GM23338 (cell line): Measurements from ENCODE around the gene FNDC3A. TPM values are rescaled to one million over a fixed set of nuclear protein-coding genes. Genes with fewer than 3 reads are reported as not detected.

Source experiments
- ATAC-seq: fragments of 200-7000 bp; cut with Tn5 transposase; 3 replicates; pipeline ENCODE4 v1.9.1; 2020
- DNase-seq: peaks from one replicate; pipeline ENCODE4 v3.0.0-alpha.2; 2015; ENCODE audit warnings: low spot score
- H2AFZ ChIP-seq: fragments of 200-600 bp; sonication (generic); 2 replicates; pipeline ENCODE4 v1.8.0; 2016; ENCODE audit warnings: antibody characterized with exemption, mild to moderate bottlenecking, moderate library complexity
- H3F3A ChIP-seq: fragments of 200-600 bp; sonication (generic); replicated peaks from 2 replicates; pipeline ENCODE4 v1.8.0; 2017; ENCODE audit warnings: antibody characterized with exemption, mixed run types, low read depth
- H3K27ac ChIP-seq: fragments of 200-600 bp; sonication (generic); 2 replicates; pipeline ENCODE4 v1.6.1; 2016; ENCODE audit warnings: low read depth
- H3K27me3 ChIP-seq: fragments of 200-600 bp; sonication (generic); 2 replicates; pipeline ENCODE4 v1.8.0; 2016; ENCODE audit warnings: mild to moderate bottlenecking, mixed run types, moderate library complexity; ENCODE audit not compliant: insufficient read depth
- H3K36me3 ChIP-seq: fragments of 200-600 bp; sonication (generic); 2 replicates; pipeline ENCODE4 v1.8.0; 2016; ENCODE audit warnings: mild to moderate bottlenecking; ENCODE audit not compliant: insufficient read depth
- H3K4me1 ChIP-seq: fragments of 200-600 bp; sonication (generic); 2 replicates; pipeline ENCODE4 v1.8.0; 2016; ENCODE audit warnings: mild to moderate bottlenecking, moderate library complexity; ENCODE audit not compliant: insufficient read depth
- H3K4me2 ChIP-seq: fragments of 200-600 bp; sonication (generic); 2 replicates; pipeline ENCODE4 v1.7.1; 2017; ENCODE audit warnings: mixed run types
- H3K4me3 ChIP-seq: fragments of 200-600 bp; sonication (generic); 2 replicates; pipeline ENCODE4 v1.6.1; 2016; ENCODE audit warnings: mixed run types
- H3K79me2 ChIP-seq: fragments of 200-600 bp; sonication (generic); replicated peaks from 2 replicates; pipeline ENCODE4 v1.8.0; 2017; ENCODE audit warnings: mild to moderate bottlenecking; ENCODE audit not compliant: insufficient read depth
- H3K9me2 ChIP-seq: fragments of 200-600 bp; sonication (generic); 2 replicates; pipeline ENCODE4 v1.8.0; 2017; ENCODE audit not compliant: insufficient read depth
- H4K20me1 ChIP-seq: fragments of 200-600 bp; sonication (generic); replicated peaks from 2 replicates; pipeline ENCODE4 v1.8.0; 2017; ENCODE audit warnings: mild to moderate bottlenecking; ENCODE audit not compliant: insufficient read depth
- H3K27ac Mint-ChIP-seq: 2 replicates; pipeline ENCODE4 v1.8.0; 2020; ENCODE audit warnings: inconsistent platforms, mild to moderate bottlenecking, moderate library complexity, mixed read lengths
- H3K27me3 Mint-ChIP-seq: 3 replicates; pipeline ENCODE4 v1.8.0; 2022; ENCODE audit warnings: low read depth, mild to moderate bottlenecking, moderate library complexity, mixed read lengths, inconsistent platforms; ENCODE audit not compliant: insufficient read depth, poor library complexity
- H3K36me3 Mint-ChIP-seq: 3 replicates; pipeline ENCODE4 v1.8.0; 2021; ENCODE audit warnings: low read depth, mild to moderate bottlenecking, inconsistent platforms, moderate library complexity, mixed read lengths
- H3K4me1 Mint-ChIP-seq: 3 replicates; pipeline ENCODE4 v1.8.0; 2020; ENCODE audit warnings: mild to moderate bottlenecking, inconsistent platforms, mixed read lengths
- H3K4me3 Mint-ChIP-seq: 3 replicates; pipeline ENCODE4 v1.8.0; 2021; ENCODE audit warnings: moderate library complexity, mild to moderate bottlenecking, inconsistent platforms, mixed read lengths
- H3K9me3 Mint-ChIP-seq: 3 replicates; pipeline ENCODE4 v1.8.0; 2020; ENCODE audit warnings: moderate library complexity, mild to moderate bottlenecking, inconsistent platforms, mixed read lengths
- CREB1 ChIP-seq: fragments of 250-450 bp; sonication (Bioruptor Pico); IDR thresholded peaks from 2 replicates; pipeline ENCODE4 v1.5.0; 2020; ENCODE audit warnings: low read depth, mild to moderate bottlenecking, moderate library complexity
- EZH2 ChIP-seq: fragments of 200-600 bp; sonication (generic); IDR thresholded peaks from one replicate; pipeline ENCODE4 v1.8.0; 2017; ENCODE audit warnings: antibody characterized with exemption, mild to moderate bottlenecking, low read depth; ENCODE audit not compliant: unreplicated experiment
- EZH2phosphoT487 ChIP-seq: fragments of 200-600 bp; sonication (generic); IDR thresholded peaks from one replicate; pipeline ENCODE4 v1.8.1; 2018; ENCODE audit warnings: antibody characterized with exemption; ENCODE audit not compliant: unreplicated experiment
- JUNB ChIP-seq: IDR thresholded peaks from one replicate; pipeline ENCODE4 v1.6.1; 2016; ENCODE audit warnings: antibody characterized with exemption; ENCODE audit not compliant: unreplicated experiment
- NANOG ChIP-seq: IDR thresholded peaks from 2 replicates; pipeline ENCODE4 v1.6.1; 2016; ENCODE audit warnings: antibody characterized with exemption, borderline replicate concordance
- POLR2AphosphoS5 ChIP-seq: IDR thresholded peaks from 2 replicates; pipeline ENCODE4 v1.6.1; 2016; ENCODE audit warnings: antibody characterized with exemption, low read depth
- ZNF114 ChIP-seq: fragments of 250-450 bp; sonication (Bioruptor Pico); IDR thresholded peaks from 2 replicates; pipeline ENCODE4 v1.5.0; 2020; ENCODE audit warnings: mild to moderate bottlenecking, moderate library complexity
- ZNF331 ChIP-seq: fragments of 250-450 bp; sonication (Bioruptor Pico); IDR thresholded peaks from 2 replicates; pipeline ENCODE4 v1.5.0; 2020; ENCODE audit warnings: low read depth, mild to moderate bottlenecking, moderate library complexity
- polyA plus RNA-seq: library from polyadenylated mRNA; unstranded; fragments of >200 nt; fragmentation: Nextera tagmentation; extraction: Ambion mirVana; gene quantifications from 2 replicates; pipeline ENCODE4 v1.2.1, GENCODE V29; 2016
- total RNA-seq: library from RNA; depleted of rRNA; stranded (reverse); fragments of >200 nt; shearing (Covaris generic); gene quantifications from 2 replicates; pipeline ENCODE4 v1.2.3, GENCODE V29; 2014
- TF ChIP-seq, protein P1 (sequence below): IDR thresholded peaks from one replicate; pipeline ENCODE4 v1.6.1; 2018; ENCODE audit warnings: antibody characterized with exemption; ENCODE audit not compliant: unreplicated experiment
- TF ChIP-seq, protein P2 (sequence below): fragments of 250-450 bp; sonication (Bioruptor Pico); IDR thresholded peaks from 2 replicates; pipeline ENCODE4 v1.5.0; 2020; ENCODE audit warnings: mild to moderate bottlenecking, moderate library complexity
- TF ChIP-seq, protein P3 (sequence below): IDR thresholded peaks from 2 replicates; pipeline ENCODE4 v1.6.1; 2016; ENCODE audit warnings: antibody characterized with exemption
- TF ChIP-seq, protein P4 (sequence below), 2 experiments: fragments of 200-600 bp in 1 of 2; sonication (generic) in 1 of 2; conservative IDR thresholded peaks; 2 replicates each; pipeline versions ENCODE4 v1.5.1 to v1.6.1; 2016 to 2017; ENCODE audit warnings: antibody characterized with exemption in 2 of 2, low read depth in 2 of 2, mild to moderate bottlenecking in 2 of 2, moderate library complexity in 1 of 2

The FNDC3A gene
- total and polyA plus RNA-seq, 2 experiments from 2014 or later: 10.3 to 31.1 TPM

DNA sequence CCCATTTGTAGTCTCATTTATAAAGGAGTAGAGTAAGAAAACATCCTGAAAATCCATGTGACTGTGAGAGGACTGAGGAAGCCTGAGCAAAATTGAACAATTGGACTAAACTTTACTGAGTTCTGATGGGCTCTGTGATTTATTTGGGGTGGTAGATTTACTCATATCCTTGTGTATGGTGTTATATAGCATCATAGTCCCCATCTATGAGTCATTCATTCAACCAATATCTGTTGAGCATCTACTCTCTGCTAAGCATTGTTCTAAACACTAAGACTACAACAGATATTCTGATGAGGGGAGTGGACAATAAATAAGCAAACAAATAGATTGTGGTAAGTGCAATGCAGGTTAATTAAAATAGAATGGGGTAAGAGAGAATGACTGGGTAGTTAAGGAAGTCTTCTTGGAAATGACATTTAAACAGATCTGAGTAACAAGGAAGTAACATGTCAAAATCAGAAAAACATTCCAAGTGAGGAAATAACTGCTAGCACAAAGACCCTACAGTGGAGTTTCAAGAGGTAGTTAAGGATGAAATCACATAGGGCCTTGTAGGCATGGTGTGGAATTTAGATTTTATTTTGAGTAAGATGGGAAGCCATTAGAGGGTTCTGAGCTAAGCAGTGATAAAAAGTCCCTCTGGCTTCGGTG is 208.1 kb downstream of the FNDC3A start (continued):
- no peak for TF ChIP-seq CREB1 (CRISPR knock-in tag)

DNA sequence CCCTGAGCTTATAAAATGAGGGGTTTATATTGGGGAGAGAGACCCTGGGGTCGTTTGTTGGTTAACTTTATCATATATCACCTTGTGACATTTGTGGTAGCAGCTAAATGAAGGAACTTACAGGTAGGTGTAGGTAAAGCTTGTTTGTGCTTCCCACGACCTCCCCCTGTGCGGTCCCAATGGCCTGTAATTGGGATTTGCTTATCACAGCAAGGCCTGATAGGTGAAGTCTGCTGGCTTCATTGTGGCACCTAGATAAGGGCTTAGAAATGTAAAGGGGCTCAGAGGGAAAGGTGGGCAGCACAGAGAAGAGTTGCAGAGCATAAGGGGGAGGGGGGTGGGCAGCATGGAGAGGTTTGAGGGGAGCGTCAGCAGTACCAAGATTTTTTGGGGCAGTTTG is 208.9 kb downstream of the FNDC3A start:
- Mint-ChIP-seq H3K4me3 (no peak overlapping the region), H3K4me1 (peaks cover 3% of the 10 kb centered on the region; the same call in 1 of the 3 replicates), H3K27ac (no peak overlapping the region), H3K27me3 (peaks cover 2% of the 10 kb centered on the region), H3K36me3 (peaks cover 39% of the 10 kb centered on the region), H3K9me3 (no peaks in the 10 kb centered on the region)
- Histone ChIP-seq H3F3A (no peaks in the 10 kb centered on the region), H3K9me2 (no peaks in the 10 kb centered on the region), H3K36me3 (no peaks in the 10 kb centered on the region; the same call in 1 of the 2 replicates), H3K79me2 (no peaks in the 10 kb centered on the region), H3K4me1 (peaks cover 17% of the 10 kb centered on the region), H3K27ac (no peak overlapping the region), H3K27me3 (no peaks in the 10 kb centered on the region), H3K4me3 (no peak overlapping the region), H2AFZ (no peak overlapping the region), H3K4me2 (0 out of 2 replicates have a peak overlapping the region, but pooled peaks have one; percentile 48), H4K20me1 (peaks cover 7% of the 10 kb centered on the region; the same call in 1 of the 2 replicates)
- ATAC-seq: peak; percentile 96
- peak; percentile 28 for DNase-seq
- TF ChIP-seq JUNB (no peak), EZH2phosphoT487 (no peak), POLR2AphosphoS5 (no peak), NANOG (no peak), CREB1 (CRISPR knock-in tag) (no peak), ZNF114 (CRISPR knock-in tag) (no peak), ZNF331 (CRISPR knock-in tag) (no peak), EZH2 (no peak)
- TF ChIP-seq, protein P1, sequence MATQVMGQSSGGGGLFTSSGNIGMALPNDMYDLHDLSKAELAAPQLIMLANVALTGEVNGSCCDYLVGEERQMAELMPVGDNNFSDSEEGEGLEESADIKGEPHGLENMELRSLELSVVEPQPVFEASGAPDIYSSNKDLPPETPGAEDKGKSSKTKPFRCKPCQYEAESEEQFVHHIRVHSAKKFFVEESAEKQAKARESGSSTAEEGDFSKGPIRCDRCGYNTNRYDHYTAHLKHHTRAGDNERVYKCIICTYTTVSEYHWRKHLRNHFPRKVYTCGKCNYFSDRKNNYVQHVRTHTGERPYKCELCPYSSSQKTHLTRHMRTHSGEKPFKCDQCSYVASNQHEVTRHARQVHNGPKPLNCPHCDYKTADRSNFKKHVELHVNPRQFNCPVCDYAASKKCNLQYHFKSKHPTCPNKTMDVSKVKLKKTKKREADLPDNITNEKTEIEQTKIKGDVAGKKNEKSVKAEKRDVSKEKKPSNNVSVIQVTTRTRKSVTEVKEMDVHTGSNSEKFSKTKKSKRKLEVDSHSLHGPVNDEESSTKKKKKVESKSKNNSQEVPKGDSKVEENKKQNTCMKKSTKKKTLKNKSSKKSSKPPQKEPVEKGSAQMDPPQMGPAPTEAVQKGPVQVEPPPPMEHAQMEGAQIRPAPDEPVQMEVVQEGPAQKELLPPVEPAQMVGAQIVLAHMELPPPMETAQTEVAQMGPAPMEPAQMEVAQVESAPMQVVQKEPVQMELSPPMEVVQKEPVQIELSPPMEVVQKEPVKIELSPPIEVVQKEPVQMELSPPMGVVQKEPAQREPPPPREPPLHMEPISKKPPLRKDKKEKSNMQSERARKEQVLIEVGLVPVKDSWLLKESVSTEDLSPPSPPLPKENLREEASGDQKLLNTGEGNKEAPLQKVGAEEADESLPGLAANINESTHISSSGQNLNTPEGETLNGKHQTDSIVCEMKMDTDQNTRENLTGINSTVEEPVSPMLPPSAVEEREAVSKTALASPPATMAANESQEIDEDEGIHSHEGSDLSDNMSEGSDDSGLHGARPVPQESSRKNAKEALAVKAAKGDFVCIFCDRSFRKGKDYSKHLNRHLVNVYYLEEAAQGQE: no peak
- TF ChIP-seq, protein P2, sequence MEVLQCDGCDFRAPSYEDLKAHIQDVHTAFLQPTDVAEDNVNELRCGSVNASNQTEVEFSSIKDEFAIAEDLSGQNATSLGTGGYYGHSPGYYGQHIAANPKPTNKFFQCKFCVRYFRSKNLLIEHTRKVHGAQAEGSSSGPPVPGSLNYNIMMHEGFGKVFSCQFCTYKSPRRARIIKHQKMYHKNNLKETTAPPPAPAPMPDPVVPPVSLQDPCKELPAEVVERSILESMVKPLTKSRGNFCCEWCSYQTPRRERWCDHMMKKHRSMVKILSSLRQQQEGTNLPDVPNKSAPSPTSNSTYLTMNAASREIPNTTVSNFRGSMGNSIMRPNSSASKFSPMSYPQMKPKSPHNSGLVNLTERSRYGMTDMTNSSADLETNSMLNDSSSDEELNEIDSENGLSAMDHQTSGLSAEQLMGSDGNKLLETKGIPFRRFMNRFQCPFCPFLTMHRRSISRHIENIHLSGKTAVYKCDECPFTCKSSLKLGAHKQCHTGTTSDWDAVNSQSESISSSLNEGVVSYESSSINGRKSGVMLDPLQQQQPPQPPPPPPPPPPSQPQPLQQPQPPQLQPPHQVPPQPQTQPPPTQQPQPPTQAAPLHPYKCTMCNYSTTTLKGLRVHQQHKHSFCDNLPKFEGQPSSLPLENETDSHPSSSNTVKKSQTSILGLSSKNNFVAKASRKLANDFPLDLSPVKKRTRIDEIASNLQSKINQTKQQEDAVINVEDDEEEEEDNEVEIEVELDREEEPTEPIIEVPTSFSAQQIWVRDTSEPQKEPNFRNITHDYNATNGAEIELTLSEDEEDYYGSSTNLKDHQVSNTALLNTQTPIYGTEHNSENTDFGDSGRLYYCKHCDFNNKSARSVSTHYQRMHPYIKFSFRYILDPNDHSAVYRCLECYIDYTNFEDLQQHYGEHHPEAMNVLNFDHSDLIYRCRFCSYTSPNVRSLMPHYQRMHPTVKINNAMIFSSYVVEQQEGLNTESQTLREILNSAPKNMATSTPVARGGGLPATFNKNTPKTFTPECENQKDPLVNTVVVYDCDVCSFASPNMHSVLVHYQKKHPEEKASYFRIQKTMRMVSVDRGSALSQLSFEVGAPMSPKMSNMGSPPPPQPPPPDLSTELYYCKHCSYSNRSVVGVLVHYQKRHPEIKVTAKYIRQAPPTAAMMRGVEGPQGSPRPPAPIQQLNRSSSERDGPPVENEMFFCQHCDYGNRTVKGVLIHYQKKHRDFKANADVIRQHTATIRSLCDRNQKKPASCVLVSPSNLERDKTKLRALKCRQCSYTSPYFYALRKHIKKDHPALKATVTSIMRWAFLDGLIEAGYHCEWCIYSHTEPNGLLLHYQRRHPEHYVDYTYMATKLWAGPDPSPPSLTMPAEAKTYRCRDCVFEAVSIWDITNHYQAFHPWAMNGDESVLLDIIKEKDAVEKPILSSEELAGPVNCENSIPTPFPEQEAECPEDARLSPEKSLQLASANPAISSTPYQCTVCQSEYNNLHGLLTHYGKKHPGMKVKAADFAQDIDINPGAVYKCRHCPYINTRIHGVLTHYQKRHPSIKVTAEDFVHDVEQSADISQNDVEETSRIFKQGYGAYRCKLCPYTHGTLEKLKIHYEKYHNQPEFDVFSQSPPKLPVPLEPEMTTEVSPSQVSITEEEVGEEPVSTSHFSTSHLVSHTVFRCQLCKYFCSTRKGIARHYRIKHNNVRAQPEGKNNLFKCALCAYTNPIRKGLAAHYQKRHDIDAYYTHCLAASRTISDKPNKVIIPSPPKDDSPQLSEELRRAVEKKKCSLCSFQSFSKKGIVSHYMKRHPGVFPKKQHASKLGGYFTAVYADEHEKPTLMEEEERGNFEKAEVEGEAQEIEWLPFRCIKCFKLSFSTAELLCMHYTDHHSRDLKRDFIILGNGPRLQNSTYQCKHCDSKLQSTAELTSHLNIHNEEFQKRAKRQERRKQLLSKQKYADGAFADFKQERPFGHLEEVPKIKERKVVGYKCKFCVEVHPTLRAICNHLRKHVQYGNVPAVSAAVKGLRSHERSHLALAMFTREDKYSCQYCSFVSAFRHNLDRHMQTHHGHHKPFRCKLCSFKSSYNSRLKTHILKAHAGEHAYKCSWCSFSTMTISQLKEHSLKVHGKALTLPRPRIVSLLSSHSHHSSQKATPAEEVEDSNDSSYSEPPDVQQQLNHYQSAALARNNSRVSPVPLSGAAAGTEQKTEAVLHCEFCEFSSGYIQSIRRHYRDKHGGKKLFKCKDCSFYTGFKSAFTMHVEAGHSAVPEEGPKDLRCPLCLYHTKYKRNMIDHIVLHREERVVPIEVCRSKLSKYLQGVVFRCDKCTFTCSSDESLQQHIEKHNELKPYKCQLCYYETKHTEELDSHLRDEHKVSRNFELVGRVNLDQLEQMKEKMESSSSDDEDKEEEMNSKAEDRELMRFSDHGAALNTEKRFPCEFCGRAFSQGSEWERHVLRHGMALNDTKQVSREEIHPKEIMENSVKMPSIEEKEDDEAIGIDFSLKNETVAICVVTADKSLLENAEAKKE (CRISPR knock-in tag): no peak
- TF ChIP-seq, protein P3, sequence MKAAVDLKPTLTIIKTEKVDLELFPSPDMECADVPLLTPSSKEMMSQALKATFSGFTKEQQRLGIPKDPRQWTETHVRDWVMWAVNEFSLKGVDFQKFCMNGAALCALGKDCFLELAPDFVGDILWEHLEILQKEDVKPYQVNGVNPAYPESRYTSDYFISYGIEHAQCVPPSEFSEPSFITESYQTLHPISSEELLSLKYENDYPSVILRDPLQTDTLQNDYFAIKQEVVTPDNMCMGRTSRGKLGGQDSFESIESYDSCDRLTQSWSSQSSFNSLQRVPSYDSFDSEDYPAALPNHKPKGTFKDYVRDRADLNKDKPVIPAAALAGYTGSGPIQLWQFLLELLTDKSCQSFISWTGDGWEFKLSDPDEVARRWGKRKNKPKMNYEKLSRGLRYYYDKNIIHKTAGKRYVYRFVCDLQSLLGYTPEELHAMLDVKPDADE: no peak
- TF ChIP-seq, protein P4, sequence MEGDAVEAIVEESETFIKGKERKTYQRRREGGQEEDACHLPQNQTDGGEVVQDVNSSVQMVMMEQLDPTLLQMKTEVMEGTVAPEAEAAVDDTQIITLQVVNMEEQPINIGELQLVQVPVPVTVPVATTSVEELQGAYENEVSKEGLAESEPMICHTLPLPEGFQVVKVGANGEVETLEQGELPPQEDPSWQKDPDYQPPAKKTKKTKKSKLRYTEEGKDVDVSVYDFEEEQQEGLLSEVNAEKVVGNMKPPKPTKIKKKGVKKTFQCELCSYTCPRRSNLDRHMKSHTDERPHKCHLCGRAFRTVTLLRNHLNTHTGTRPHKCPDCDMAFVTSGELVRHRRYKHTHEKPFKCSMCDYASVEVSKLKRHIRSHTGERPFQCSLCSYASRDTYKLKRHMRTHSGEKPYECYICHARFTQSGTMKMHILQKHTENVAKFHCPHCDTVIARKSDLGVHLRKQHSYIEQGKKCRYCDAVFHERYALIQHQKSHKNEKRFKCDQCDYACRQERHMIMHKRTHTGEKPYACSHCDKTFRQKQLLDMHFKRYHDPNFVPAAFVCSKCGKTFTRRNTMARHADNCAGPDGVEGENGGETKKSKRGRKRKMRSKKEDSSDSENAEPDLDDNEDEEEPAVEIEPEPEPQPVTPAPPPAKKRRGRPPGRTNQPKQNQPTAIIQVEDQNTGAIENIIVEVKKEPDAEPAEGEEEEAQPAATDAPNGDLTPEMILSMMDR (conservative IDR thresholded peaks at IDR 0.05; ENCODE audit: low read depth in 2 of 2): no peak
